Measurements from ENCODE around the gene CBX8.
A peak's percentile ranks its signal among the peaks of the same experiment; 100 is the strongest.

- TF ChIP-seq POLR2A (IDR thresholded peaks at IDR 0.05; ENCODE audit: insufficient read depth in 1 of 2, low read depth in 2 of 2, low read length in 2 of 2) = peak in 1 of 2 experiments; percentile 21; a peak in 1 of 4 replicates
- TF ChIP-seq HCFC1 (IDR thresholded peaks at IDR 0.05; ENCODE audit: low read depth, low read length) = no peak
- no peak for TF ChIP-seq ZNF577 (CRISPR knock-in tag; IDR thresholded peaks at IDR 0.05; ENCODE audit: borderline replicate concordance, low read depth)
- no peak for TF ChIP-seq FOSL1 (CRISPR knock-in tag; IDR thresholded peaks at IDR 0.05; ENCODE audit: borderline replicate concordance)
- TF ChIP-seq MXI1 (IDR thresholded peaks at IDR 0.05; ENCODE audit: borderline replicate concordance, low read depth, low read length) = peak; percentile 35; the same call in 1 of the 3 replicates
- no peak for TF ChIP-seq HMG20A (CRISPR knock-in tag; IDR thresholded peaks at IDR 0.05; ENCODE audit: borderline replicate concordance)
- TF ChIP-seq GABPA (IDR thresholded peaks at IDR 0.05; ENCODE audit: low read depth, low read length) = no peak
- TF ChIP-seq GABPA (CRISPR knock-in tag; IDR thresholded peaks at IDR 0.05; ENCODE audit: low read depth) = no peak
- TF ChIP-seq FOXM1 (CRISPR knock-in tag; IDR thresholded peaks at IDR 0.05) = no peak
These were observed 37.9 kb upstream of the CBX8 start for GRCh38 chr17:79834565-79835469.

All from HepG2 (cell line).